Hepatic stellate cell (primary cell): ENCODE data around the gene NMNAT2.
A peak's percentile ranks its signal among the peaks of the same experiment; 100 is the strongest.
"Not testable (repeated sequence)": the region's sequence is repeated elsewhere in the genome, so short reads cannot be mapped to it uniquely, and the experiment has no call there.

Source experiments
- DNase-seq: peaks from one replicate; pipeline ENCODE4 v3.0.0; 2011; ENCODE audit warnings: low spot score

Gene NMNAT2

DNA sequence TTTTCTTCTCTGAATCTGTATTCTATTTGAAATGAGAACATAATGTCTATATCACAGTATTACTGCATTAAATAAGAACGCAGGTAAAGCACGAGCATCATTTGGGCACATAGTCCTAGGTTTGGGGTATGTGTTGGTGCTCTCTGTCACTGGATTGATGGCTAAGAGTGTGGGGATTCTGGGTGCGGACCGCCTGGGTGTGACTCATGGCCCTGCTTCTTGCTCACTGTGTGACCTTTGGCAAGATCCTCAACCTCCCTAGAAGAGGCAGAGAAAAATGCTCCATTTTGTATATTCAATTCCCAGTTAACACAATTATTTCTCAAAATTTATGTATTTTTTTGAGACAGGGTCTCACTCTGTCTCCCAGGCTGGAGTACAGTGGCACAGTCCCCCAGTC lies 132.4 kb downstream of the NMNAT2 start:
- DNase-seq = no peak

DNA sequence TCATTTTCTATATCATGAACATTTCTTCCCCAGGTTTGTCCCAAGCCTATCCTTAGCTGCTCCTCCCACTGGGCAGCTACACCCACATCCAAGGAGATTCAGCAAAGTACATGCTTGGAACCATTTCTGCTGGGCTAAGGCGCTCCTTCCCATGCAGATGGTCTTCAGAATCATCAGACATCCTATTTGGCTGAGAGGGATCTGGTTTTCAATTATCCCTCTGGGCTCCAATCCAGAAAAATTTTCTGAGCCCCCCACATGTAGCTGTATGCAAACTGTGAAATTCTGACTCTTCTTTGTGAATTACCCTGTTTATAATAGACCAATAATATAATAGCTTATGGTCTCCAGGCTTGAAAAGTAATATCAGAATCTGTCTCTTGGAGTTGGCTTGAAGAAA lies 132.9 kb downstream of the NMNAT2 start:
- no peak for DNase-seq

DNA sequence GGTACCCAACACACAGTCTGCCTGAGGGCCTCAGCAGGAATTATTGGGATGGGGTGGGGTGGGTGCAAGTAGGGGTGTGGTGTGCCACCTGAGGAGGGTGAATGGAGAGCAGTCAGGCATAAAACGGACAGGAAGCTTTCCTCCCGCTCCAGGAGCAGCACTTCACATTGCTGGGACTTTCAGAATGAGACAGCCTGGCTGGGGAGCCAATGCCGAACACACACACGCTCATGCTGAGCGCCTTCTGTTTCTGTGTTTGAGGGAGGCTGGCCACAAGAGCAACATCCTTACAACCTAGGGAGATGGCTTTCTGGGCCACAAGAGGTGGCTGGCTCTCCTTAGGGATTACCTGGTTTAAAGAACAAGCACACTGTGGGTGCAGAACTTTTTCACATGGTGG lies 134.1 kb downstream of the NMNAT2 start:
- no peak for DNase-seq

DNA sequence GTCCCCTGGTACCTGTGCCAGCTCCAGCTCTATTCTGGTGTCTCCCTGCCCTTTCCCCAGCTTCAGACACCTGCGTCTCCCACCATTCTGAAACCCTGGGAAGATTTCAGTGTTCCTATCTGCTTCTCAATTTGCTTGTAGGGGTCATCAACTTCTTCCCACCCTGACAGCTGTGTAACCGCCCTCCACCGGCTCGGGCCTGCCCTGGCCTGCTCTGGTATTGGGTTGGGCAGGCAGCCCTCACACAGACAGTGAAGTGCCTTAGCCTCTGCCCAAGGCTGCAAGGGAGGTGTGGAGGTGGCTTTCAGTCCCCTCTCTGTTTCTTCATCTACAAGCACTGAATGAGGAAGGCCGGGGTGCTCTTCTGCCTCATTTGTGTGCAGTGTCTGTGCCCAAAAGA lies 134.9 kb downstream of the NMNAT2 start:
- no peak for DNase-seq

DNA sequence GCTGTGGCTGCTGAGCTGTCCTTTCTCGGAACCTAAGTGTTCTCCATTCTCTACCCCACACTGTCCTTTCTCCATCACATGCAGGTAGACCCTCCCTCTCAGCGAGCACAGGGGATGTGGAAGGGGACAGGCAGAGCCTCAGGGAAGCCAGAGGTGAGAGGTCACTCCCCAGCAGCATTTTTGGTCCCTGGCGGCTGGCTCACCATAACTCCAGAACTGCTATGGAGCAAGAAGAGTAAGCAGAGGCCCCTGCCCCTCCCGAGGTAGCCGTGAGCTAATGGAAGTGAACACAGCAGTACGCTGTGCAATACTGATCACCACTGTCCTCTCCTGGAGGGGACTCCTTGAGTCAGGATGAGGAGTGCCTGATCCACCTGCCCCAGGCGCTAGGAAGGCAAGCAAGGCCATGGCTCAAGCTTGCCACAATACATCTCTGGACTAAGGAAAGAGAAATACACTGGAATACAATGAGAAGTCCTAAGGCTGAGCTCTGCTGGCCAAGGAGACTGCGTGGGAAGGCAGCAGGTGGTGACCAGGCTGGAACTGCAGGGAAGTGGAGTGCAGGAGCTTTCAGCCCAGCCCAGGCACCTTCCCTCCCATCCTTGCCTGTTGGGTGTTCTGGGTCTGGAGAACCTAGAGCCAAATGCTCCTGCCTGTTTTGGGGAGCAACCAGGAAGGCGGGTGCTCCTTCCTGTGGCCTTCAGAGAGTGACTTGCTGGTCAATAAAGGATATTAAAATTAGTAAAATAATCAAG lies 135.9 kb downstream of the NMNAT2 start:
- DNase-seq = no peak

DNA sequence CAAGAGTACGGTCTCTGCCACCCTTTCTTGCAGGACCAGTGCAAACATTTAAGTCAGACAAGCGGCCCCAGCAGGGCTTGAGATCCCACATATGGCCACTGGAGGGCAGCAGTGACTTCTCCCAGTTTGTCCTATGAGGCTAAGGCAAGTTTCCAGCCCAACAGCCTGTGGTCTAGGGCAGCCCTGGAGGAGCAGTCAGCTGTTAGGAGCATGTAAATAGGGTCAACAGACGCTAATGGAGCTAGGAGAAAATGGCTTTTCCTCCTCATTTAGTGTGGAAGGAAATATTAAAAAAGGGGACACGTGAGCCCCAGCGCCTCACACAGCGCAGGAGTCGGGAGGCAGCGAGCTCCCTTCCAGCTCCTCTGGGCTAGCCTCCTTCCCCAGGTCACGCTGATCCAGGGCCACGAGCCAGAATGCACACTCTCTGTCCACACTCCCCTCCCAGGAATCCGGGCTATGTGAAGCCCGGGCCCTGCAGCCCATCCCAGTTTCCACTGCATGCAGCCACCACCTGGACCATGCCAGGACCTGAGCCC lies 136.6 kb downstream of the NMNAT2 start:
- peak; percentile 84 for DNase-seq

DNA sequence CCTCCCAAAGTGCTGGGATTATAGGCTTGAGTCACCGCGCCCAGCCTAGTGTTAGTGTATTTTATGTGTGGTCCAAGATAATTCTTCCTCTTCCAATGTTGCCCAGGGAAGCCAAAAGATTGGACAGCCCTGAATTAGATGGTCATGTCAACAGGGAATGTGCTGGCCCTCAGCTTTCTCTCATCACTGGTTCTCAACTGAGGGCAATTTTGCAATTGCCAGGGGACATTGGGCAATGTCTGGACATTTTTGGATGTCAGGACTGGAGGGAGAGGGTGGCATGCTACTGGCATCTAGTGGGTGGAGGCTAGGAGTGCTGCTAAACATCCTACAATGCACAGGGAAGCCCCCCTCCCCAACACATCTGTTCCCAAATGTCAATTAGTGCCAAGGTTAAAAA lies 137.1 kb downstream of the NMNAT2 start:
- DNase-seq = no peak

DNA sequence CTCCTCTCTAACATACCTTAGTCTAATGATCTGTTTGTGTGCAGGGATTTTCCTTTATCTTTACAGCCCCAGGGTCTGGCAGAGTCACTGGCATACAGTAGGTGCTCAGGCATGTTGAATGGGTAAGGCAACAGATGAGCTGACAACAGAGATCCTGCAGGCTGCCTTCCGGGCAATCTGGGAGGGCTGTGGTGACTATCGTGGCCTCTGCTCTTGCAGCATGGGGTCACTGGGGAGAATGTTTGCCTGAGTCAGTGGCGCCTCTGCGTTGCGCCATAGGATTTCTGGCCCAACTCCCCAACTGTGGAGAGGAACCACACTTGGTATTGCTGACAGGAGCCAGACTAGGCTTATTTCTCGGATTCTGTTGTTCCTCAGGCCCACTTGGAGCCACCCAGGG lies 138.3 kb downstream of the NMNAT2 start:
- DNase-seq = peak; percentile 43

DNA sequence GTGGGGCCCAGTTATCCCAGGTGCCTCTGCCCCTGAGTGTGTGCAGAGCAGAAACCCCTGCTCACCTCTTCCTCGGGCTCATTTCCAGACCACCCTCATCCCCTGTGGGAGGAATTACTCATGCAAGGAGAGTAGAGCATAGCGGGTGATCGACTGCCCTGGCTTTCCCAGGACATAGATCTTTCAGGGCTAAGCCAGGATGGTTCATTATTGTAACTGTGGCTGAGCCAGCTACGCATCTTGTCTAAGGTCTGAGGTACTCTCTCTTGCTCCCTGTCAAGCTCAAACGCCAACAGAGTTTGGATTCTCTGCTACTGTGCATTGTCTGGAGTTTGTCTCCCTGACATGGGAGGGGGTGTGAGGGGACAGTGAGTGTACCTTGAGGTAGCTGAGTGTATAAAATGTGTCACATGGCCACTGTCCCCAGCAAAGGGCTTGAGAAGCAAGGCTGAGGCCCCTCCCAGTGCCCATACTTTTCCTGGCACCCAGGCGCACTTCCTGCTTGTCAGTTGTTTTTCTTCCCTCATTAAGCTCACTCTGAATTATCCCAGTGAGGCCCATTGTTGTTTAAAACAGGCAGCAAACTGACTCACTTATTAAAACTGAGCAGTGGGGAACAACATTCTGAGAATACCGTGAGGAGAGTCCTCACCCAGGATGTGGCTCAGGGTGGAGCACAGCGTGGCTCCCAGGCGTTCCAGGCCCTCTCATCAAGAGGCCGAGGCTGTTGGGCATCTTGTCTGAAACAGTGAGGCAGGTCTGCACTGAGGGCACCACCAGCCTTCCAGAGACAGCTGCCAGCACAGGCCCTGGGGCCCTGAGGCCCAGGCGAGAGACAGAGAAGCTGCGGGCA lies 139.2 kb downstream of the NMNAT2 start:
- peak; percentile 68 for DNase-seq

DNA sequence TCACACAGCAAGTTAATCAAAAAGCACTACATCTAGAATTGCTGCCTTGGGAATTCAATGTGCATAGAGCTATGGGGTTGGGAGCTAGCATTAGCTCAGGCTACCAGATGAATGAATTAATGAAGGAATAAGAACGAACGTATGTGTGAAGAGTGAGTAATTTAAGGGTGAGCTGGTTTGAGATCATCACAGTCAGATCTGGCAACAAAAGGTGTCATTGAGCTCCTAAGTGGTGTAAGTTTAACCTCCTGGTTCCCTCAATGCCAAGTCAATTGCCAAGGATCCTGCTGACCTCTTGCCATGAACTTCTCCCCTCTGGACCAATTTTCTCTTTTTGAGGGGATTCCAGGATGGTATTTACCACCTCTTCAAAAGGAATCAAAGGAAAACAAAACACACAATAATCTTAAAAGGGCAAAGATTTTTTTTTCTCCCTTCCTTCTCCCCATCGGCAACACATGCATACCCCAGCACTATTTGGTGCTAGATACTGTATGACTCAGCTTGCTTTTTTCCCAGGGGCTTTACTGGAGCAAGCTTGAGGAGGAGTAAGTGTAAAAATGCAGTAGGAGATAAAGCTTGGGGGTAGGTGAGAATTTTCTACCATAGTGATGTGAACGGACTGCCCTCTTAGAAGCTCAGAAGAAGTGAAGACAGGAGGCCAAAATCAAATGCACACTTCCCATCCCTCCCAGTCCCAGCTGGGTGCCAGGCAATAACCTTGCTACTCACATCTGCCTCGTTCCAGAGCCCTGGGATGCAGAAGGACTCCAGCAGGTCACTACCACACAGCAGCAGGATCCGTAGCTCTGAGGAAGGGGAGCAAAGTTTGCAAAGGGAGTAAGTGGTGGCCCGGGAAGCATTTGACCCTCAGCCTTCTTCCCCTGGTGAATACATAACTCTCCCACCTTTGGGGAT lies 140.1 kb downstream of the NMNAT2 start:
- DNase-seq = peak; percentile 50

DNA sequence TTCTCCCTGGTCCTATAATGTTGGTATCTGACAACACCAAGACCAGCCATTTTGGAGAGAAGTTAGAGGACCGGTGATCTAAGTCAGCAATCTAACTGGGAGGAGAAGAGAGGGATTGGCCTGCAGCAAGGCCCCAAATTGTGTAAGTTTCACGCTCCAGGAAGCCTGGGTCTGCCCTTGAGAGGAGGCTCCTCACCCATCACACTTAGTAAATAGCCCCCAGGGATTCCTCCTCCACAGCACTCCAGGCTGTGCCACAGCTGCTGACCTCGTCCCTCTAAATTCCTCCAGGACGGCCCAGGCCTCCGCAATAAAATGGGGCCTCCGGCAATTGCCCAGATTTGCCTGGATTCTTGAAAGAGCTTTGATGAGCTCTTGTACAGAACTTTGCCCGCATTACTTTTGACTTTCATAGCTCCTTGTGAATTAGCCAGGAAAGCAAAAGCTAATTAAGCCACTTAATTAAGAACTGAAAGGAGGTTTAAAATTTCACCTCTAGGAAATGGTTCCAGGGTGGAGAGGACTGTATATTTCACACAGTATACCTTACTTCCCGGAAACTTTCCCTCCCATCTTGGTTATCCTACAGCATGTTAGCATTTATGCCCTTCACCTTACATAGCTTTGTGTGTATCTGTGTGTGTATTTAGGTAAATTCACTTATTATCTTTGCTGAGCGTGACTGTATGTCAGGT lies 141.6 kb downstream of the NMNAT2 start:
- no peak for DNase-seq

DNA sequence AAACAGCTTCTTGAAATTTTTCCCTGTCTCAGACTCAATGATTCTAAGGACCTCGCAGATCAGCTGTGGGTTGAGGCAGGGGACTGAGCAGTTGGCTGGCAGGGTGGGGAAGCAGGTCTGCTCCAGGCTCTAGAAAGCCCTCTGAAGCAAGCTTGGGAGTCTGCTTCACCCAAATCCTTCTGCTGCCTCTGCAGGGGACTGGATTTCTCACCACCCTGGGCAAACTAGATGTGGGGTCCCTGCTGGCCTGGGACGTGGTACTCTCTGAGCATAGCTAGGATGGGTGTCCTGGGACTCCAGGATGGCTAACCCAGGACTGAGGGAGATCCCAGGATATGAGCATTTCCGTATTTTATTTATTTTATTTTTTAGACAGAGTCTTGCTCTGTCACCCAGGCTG lies 142.9 kb downstream of the NMNAT2 start:
- DNase-seq = no peak

DNA sequence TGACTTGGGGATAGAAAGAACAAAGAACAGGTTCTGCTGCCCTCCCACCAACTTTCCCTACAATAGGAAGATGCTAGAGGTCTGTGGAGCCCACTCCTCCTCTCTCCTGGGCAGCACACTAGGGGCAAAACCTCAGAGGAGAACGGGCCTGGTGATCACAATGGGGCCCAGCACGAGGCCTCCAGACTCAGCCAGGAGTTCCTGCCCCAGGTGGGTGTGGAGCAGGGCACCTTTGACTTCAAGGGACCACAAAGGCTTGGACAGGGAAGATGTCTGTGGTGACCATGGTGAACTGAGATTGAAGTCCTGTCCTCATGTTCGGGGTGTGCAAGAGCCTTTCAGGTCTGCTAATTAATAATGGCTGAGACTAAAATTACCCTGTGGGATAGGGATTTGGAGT lies 143.3 kb downstream of the NMNAT2 start:
- DNase-seq = no peak

DNA sequence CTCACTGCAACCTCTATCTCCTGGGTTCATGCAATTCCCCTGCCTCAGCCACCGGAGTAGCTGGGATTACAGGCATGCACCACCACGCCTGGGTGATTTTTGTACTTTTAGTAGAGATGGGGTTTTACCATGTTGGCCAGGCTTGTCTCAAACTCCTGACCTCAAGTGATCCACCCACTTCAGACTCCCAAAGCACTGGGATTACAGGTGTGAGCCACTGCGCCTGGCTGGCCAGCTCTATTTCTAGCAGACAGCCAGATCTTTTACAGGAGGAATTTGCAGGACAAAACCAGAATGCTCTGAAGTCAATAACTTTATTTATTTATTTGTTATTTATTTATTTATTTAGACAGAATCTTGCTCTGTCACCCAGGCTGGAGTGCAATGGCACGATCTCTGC lies 144.2 kb downstream of the NMNAT2 start:
- not testable (repeated sequence) for DNase-seq

DNA sequence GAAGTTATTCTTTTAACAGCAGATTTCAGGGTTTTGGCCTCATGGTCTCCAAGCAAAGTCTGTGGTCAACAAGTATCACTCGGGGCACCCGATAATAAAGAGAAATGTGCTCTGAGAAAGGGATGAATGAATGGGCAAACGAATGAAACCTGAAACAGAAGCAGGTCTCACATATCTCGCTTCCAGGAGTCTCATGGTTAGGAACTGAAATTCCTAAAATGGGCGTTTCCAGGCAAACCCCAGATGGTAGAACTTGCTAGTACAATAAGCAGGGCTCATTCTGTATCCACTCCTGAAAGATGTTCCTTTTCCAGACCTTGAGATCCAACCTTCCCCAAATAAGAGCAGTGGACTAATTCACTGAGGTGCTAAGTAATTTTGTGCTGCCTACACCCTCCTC lies 144.9 kb downstream of the NMNAT2 start:
- no peak for DNase-seq

DNA sequence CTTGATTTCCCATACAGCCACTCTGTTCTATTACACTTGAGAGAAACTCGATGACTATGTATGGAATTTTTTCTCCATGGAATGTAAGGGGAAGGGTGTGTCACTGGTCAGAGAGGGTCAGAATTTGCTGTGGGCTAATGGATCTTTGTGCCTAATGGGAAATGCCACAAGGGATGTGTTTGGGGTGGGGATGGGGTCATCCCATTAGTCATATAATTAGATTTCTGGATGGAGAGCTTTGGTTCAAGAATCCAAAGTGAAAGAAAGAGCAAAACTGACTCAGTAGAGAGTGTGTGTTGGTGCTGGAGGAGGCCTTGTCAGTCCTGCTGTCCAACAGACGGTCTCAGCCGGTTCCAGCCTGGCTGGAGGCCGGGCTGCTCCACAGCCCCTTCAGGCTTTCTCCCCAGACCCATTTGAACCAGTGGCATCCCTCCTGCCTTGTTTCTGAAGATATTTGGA lies 145.8 kb downstream of the NMNAT2 start:
- peak; percentile 89 for DNase-seq

DNA sequence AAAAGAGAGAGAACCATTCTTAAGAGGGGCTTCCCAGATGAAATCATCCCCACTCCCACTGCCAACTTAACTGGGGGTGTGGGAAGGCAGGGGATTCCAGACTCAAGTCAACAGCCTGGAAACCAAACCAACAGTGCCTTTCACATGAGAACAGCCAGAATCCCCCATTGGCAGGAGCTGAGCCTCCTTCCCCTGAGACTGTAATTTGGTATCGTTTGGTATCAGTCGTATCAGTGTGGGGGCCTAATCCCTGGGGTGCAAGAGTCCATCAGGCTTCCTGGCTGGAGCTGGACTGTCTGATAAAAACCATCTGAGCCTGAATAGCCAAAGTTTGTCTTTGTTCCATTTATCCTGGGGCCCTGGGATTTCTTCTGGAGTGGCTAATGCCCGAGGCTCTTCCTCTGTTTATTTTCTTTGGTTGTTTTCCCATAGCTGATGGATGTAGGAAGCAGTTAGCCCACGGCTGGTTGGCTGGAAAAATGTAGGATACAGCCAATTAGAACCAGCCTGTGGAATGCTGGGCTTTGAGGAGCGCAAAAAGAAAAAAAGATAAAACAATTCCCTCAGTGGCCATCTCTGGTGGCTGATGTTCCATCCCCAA lies 147.5 kb downstream of the NMNAT2 start:
- peak; percentile 93 for DNase-seq

DNA sequence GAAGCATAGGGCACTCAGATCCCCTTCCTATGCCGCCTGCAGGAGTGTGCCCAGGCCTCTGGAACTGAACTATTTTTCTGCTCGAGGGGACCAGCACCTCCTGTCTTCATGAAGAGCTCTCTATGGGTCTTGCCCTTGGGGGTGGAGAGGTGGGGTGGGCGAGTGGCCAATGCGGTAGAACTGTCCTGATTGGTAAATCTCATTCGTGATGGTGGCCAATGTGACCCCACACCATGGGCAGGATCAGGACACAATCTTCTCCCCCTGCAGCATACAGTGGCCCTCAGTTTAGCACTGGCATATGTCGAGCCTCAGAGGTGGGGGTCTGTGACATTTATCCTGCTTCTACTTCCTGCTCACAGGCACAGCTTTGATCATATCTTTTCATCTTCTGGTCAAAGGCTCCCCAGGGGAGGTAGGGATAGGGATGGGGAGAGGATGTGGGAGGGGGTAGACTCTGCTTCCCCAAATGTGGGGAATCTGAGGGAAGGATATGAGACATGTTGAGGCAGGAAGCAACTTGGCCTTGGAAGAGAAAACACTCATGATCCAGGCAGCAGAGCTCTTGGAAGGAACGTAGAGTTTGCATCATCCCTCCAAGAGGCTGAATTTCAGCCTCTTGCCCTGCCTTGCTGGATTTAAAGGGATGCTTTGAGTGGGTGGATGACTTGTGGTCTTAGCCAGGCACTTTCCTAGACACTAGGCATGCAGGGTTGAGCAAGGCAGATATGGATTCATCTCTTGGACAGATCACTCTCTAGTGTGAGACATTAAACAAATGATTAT lies 150.3 kb downstream of the NMNAT2 start:
- peak; percentile 71 for DNase-seq

DNA sequence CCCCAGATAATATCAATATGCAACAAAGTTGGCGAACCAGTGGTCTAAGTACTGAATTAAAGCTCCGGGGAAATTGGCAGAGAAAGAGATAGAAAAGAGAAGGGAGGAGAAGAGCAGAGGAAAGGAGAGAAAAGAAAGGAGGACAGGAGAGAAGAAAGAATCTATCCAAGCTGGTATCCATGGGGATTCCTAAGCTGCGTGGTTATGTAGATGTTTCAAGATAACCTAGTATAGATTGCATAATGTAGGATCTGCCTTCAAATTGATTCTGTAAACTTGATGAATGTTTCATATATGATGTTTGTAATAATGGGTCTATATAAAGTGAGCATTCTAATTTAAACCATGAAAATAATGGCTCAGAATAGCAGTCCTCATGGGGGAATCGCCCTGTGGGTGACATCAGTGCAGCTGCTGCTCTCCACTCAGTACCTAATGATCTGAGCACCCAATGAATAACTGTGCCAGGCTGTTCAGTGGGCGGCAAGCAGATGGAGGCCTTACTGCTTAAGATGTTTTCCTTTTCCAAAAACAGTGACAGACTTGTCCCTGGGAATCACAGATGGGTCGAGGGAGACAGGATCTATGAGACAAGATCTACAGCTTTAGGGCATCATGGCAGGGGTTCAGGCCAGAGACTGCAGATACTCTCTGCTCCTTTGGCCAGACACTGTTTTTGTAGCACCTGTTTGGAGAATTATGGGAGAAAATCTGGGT lies 154.1 kb downstream of the NMNAT2 start:
- no peak for DNase-seq
